Activated naive CD4-positive, alpha-beta T cell treated with anti-CD3 and anti-CD28 coated beads, Interleukin-2, amount 50 U/mL, for 16 hours (primary cell): ENCODE data around the gene SCO1.
"Not testable (repeated sequence)": the region's sequence is repeated elsewhere in the genome, so short reads cannot be mapped to it uniquely, and the experiment has no call there.

Source experiments
- DNase-seq: peaks from one replicate; pipeline ENCODE4 v3.0.0-alpha.2; 2020

Gene SCO1

DNA sequence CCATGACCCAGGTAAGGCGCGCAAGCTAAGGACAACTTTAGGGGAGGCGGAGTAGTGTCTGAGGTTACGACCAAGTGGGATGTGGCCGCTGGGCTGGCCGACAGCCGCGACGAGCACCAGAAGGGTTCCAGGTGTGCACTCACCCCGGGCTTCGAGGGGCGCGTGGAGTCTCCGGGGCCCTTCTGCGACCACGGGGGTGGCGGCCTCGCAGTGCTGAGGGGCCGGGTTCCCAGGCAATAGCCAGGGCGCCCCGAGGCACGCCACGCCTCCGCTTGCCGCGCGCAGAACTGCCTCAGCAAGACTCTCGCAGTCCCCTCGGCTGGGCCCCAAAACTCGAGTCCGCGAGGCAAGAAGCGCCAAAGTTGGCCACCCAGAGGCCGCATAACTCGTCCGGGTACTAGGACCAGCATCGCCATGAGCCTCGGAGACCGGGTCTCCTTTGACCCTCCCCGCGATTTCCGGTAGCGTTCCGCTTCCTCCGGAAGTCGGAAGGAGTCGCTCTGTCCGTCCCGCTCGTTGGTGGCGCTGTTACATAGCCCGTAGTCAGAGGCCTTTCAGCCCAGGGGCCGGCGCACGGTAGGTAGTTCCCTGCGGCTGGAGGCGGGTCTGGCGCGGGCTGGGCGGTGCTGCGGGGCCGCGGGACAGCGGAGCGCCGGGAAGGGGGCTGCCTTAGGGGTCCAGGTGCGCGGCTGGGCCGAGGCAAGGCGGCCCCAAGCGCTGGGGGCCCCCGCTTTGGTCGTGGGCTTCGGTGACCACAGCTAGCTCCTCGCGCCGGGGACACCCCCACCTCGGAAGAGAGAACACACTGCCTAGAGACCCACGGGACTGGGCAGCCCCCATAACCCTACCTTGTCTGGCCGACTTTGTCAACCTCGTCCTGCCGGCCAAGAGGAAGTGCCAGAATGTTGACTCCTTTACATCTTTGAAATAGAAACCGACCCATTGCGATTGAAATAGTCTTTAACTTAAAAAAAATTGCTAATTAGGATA is at the start of gene SCO1, which contains the start of gene ADPRM:
SCO1 (minus strand) TSS at position 442 of the 990 bp plus-strand sequence; CDS start at position 416, 26 bp downstream.
ADPRM (plus strand) TSS at position 503 of the 990 bp plus-strand sequence. CDS start 7,333 bp downstream, outside the sequence.
- peak; percentile 90 for DNase-seq

DNA sequence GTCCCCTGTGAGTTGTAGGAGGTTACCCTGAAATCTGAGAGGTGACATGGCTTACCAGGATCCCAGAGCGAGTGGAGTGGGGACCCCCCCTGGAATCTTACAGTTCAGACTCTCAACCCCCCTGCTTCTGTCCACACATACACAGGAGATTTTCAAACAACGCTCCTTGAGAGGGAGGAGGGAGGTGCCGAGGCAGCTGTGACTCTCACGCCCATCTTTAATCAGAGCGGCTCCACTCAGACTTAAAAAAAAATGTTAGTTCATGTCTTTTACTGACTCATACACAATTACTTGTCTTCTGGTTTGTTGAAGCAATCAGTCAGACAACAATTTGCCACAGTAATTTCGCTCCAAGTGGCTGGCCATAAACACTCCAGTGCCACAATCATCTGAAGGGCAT is 47.9 kb upstream of the SCO1 start:
- no peak for DNase-seq

DNA sequence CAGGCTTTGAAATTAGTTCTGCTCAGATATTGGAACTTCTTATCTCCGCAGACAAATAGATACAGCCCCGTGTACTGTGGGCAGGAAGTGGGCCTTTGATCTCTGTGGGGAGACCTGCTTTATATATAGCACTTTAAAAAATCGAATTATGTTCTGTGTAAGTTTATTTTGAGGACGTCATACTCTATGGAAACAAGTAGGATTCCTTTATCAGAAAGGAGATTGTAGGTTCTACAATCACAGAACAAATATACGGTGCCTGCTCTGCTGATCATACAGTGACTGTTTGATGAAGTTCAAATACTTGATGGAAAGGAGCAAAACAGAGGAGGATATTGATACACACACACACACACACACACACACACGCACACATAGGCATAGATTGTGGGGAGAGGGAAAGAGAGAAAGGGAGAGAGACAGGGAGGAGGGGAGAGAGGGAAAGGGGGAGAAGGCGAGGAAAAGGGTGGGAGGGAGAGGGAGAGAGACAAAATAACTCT is 47.2 kb upstream of the SCO1 start:
- no peak for DNase-seq

DNA sequence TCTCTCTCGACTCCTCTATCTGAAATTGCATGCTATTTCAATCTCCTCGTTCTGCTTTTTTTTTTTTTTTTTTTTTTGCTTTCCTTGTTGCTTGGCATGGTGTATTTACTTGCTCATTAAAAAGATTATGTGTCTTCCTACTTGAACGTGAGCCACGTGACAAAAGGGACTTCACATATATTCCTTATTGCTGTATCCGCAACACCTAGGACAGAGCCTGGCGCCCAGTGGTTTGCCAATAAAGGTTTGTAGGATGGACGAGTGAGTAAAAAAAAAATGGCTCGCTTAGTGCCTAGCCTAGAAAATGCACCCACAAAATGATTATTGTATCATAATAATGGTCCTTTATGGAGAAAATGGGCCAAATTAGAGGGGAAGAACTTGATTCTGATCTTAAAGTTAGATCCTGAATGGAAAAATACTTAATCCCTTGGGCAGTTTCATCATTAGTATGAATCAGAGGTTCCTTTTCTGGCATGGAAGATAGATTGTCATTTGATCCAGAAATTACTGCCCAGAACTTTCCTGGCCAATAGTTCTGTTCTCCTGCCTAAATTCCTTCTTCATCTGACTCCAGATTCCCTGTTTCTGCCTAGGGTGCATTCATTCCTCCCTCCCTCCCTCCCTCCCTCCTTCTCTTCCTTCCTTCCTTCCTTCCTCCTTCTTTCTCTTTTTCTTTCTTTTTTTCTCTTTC is 46.1 kb upstream of the SCO1 start:
- DNase-seq: no peak

DNA sequence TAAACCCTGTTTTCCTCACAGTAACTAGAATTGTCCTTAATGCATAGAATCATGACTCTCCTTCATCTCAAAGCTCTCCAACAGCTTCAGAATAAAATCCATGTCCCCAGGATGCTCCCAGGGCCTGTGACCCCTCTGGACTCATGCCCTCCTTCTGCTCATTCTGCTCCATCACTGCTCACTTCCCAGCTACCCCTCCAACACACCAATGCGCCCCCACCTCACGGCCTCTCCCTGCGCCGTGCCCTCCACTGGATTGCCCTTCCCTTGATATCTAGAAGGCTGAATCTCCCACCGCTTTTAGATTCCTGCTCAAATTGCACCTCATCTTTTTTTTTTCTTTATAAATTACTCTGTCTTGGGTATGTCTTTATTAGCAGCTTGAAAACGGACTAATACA is 45.1 kb upstream of the SCO1 start:
- DNase-seq: no peak

DNA sequence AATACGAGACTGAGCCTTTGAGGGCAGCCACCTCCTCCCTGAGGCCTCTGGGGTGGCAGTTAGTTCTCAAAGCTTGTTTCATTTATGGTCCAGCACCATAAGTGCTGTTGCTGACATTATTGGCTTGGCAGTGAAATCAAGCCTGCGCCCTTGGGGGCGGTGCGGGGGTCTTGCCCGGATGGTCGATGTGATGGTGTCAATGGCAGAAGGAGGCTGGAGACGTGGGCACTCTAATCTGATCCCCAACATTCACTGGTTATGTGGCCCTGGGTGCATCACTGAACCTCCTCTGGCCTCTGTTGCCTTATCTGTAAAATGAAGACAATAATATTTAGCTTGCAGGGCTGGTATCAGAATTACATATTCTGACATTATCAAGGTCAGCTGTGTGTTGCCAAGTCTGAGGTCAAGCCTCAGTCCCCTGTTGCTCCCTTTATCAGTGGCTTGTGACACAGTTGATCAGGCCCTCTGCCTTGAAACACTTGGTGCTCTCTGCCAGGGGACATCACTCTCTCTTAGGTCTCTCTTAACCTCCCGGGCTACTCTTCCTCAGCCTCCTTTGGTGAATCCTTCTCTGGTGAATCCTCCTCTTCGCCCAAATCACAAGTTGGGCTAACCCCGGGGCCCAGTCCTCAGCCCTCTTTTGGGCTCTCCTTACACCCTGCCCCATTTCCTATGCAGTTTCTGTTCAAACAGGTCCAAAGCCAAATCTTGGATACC is 44.2 kb upstream of the SCO1 start:
- DNase-seq: no peak

DNA sequence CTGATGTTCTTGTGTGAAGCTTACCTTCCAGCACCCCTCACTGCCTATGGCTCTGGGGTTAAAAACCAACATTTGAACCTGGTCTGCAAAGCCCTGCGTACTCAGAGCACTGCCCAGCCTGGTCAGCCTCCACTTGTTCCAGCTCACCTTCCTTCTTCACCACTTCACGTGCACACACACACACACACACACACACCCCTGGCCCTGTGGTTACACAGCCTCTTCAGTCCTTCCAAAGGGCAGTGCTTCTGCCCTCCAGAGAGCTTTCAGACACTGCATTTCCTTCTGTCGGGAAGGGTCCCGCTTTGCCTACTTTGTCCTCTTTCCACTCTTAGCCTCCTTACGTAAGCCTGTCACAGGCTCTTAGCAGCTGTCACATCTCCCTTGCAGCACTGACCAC is 42.1 kb upstream of the SCO1 start:
- DNase-seq: no peak

DNA sequence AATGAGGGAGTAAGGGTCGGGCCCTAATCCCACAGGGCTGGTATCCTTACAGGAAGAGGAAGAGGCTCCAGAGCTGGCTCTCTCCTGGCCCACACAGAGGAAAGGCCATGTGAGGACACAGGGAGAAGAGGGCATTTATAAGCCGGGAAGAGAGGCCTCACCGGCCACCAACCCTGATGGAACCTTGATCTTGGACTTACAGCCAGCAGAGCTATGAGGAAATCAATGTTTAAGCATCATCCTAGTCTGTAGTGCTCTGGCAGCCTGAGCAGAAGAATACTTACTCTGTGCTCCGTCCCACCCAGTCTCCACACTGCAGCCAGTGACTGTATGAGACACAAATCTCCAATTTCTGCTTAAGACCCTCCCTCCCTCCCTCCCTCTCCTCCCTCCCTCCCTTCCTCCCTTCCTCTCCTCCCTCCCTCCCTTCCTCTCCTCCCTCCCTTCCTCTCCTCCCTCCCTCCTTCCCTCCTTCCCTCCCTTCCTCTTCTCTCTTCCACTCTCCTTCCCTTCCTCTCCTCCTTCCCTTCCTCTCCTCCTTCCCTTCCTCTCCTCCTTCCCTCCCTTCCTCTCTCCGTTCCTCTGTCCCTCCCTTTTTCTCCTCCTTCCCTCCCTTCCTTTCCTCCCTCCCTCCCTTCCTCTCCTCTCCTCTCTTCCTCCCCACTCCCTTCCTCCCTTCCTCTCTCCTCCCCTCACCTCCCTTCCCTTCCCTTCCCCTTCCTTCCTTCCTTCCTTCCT is 41.4 kb upstream of the SCO1 start:
- DNase-seq: no peak

DNA sequence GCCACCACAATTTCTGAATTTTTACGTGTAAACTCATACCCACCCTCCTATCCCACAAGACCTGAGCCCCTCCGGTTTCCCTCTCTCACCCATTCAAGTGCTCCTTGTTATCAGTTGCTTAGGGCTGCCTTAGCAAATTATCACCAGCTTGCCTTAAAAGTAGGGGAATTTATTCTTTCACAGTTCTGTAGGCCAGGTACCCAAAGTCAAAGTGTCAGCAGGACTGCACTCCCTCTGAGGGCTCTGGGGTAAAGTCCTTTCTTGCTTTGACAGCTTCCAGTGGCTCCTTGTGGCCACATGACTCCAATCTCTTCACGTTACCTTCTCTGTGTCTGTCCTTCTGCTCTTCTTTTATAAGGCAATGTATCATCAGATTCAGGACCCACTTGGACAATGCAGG is 40.4 kb upstream of the SCO1 start:
- DNase-seq: no peak

DNA sequence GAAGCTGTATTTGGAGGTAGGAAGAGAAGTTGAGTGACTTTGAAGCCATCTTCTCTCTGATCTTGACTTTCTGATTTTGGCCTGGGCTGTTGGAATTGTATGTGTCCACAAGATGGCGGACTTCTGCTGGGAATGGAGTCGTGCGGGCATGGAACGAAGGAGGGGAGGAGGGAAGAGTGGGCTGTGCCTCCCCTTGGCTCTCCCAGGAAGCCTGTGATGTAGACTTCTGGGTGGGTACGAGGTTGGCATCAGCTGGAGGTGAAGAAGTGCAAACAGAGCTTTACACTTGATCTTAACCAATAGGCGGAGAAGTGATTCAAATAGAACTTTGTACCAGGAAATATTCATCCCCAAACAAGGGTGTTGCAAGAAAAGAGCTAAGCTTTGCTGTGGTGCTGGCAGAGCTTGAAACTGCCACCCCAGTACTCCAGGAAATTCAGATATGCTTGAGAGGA is 39.9 kb upstream of the SCO1 start:
- peak; percentile 21 for DNase-seq

DNA sequence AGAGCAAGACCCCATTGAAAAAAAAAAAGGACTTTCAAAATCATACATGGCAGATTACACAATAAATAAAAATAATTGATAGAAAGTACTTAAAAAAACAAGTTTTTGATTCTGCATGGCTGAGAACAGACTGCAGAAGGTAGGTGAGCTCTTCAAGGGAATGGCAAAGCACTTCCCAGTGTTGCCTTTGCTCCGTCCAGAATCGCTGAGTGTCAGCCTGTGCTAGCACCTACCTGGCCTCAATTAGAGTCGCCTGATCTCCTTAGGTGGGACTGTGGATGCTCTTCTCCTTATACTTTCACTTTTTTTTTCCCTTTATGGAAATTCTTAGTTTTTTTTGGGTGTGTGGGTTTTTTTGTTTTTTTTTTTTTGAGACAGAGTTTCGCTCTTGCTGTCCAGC is 38.5 kb upstream of the SCO1 start:
- DNase-seq: no peak

DNA sequence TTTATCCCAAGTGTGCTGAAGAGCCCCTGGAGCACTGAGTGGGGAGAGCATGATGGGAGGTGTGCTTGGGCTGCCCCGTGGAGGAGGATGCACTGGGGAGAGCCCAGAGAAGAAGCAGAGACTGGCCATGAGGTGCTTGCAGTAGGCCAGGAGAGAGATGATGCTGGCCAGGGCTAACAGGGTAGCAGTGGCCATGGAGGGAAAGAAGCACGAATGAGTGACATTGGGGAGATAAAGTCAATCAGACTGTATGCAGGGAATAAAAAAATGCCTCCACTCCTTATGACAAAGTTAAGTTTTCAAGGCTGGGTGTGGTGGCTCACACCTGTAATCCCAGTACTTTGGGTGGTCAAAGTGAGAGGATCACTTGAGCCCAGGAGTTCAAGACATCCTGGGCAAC is 37.9 kb upstream of the SCO1 start:
- DNase-seq: no peak

DNA sequence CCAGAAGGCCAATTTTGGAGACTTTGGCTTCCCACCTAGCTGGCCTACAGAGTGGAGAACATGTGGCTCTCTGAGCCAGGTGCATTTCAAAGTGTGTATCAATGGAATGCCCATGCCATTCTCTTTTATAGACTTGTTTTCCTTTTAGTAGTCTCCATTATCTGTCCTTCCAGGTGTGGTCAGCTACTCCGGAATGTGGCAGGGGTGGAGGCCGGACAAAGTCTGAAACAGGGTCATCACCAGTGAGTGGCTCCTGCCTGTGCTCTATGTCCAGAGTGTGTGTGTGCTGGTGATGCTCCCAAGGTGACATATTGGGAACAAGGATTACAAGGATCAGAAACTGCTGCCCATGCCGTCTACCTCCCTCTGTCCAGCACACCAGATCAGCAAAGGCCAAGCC is 36.3 kb upstream of the SCO1 start:
- no peak for DNase-seq

DNA sequence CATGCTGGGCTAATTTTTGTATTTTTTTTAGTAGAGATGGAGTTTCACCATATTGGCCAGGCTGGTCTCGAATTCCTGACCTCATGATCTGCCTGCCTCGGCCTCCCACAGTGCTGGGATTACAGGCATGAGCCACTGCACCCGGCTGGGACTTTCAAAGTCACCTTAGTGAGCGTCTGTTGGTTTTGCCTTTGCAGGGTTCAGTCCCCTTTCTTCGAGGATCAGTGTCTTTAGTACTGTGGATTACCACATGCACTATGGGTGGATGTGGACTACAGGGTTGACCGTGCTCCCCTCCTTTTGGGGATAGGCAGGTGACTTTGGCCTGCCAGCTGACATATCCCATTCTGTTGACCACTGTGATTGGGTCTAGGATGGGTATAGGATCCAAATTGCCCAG is 34.8 kb upstream of the SCO1 start:
- DNase-seq: not testable (repeated sequence)

DNA sequence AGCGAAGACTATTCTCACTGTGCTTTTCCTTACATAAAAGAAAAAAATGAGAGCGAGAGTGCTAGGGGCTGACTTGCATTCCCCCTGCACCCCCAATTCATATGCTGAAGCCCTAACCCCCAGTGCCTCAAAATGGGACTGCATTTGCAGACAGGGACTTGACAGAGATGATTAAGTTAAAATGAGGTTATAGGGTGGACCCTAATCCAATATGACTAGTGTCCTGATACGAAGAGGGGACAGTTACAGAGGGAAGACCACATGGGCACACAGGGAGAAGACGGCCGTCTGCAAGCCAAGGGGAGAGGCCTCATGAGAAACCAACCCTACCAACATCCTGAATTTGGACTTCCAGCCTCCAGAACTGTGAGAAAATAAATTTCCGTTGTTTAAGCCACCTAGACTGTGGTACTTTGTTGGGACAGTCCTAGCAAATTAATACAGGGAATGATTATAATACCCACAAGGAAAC is 34.1 kb upstream of the SCO1 start:
- DNase-seq: no peak

DNA sequence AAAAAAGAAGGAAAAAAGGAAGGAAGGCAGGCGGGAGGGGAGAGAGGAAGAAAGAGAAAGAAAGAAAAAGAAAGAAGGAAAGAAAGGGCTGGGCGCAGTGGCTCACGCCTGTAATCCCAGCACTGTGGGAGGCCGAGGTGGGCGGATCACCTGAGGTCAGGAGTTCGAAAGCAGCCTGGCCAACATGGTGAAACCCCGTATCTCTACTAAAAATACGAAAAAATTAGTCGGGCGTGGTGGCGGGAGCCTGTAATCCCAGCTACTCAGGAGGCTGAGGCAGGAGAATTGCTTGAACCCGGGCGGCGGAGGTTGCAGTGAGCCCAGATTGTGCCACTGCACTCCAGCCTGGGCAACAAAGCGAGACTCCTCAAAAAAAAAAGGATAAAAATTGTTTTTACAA is 32.9 kb upstream of the SCO1 start:
- peak; percentile 29 for DNase-seq

DNA sequence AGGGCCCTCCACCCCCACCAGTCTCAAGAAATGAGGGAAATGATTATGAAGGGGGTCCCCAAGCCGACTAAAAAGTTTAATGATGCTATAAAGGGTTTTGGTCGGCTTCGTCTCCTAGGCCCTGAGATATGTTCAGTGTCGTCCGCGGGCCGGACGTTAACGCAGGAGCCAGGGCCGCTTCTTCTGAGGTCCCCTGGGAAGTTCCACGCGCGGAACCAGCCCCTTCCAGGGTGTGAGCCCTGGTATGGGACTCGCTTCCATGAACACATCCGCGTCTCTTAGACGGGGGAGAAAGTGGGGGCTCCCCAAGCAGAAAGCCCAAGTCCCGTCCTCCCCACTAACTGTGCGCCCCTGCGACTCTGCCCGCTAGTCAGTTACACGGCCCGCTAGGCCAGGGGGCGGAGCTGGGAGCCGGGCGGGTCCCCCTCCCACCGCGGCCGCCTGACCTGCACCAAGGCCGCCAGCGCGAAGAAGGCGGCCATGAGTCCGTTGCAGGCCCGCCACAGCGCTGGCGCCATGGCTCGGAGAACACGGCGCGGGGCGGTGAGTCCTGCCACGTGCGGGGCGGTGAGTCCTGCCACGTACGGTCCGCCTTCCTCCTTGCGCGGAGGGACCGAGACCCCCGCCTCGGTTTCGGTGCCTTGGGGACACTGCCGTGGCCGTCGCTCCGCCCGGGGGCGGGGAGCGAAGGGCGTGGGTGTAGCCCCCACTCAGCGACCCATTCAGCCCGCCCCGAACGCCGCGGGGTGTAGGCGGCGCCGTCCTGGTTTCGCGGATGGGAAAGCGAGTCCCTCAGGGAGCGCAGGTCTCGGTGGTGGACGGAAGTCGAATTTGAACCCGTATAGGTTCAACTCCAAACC is 32.2 kb upstream of the SCO1 start, which contains the start of gene TMEM220:
TMEM220 (minus strand) TSS at position 690 of the 860 bp plus-strand sequence; CDS start at position 518, 172 bp downstream.
- DNase-seq: peak; percentile 53

DNA sequence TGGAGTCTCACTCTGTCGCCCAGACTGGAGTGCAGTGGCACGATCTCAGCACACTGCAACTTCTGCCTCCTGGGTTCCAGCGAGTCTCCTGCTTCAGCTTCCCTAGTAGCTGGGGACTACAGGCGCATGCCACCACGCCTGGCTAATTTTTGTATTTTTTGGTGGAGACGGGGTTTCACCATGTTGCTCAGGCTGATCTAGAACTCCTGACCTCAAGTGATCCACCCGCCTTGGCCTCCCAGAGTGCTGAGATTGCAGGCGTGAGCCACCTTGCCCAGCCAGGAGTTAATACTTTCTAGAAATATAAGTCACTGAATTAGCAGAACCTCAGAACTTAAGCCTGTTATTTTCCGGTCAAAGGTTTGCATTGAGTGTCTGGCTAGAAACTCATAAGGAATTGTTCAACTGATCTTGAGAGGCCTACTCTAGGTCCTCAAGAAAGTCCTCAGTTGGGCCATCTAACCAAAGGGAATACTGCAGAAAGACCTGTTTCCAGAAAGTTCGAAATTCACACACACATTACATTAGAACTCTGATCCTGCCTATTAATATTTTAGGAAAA is 31.1 kb upstream of the SCO1 start:
- DNase-seq: no peak

DNA sequence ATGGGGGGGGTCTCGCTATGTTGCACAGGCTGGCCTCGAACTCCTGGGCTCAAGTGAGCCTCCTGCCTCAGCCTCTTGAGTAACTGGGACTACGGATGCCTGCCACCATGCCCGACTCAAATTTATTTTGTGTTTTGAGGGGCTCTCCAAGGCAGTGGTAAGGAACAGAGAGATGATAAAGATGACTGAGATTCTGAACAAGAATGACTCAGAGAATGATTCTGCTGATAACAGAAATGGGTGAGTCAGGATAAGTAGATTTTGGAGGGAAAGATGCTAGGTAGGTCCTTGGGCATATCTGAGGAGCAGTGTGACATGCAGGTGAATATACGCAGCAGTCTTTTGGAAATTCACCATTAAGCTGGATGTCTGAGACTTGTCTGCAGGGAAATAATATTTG is 29.9 kb upstream of the SCO1 start:
- no peak for DNase-seq

DNA sequence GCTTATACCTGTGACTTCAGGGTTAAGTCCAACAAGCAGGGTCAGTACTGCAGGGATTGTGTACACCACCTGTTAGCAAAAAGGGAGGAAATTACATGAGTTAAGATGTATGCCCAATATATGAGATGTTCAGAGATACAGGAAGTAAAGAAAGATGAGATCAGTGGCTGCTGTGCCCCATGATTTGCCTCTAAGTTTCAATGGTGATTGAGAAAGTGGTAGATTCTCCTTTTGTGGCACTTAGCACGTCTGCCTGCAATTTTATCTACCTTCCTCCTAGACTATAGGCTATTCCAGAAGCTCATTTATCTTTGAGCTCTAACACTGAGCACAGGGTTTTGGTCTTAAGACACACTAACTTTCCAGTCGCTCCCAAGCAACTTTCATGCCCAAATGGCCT is 28.9 kb upstream of the SCO1 start:
- no peak for DNase-seq

DNA sequence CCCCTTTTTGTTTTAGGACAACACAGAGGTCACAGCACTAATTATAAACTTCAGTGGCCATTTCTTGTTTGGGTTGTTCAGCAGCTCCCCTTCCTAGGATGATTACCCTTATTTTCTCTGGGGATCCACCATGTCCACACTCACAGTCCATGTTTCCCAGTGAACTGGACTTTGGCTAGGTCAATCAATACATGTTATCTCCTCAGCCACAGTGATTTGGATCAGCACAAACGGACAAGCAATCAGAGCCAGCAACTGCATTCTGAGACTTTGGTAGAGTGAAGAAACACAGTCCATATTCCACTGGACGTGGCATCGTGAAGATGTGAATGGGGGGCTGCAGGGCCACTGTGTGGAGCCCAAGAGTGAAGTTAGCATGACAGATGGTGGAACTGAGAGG is 27.9 kb upstream of the SCO1 start:
- DNase-seq: no peak
